ENCODE measurements around the gene CD58. TPM values are rescaled to one million over a fixed set of nuclear protein-coding genes. Genes with fewer than 3 reads are reported as not detected.

The CD58 gene
- total and polyA plus RNA-seq, 9 of the 15 experiments (the other 6 are each of a cell fraction or from before 2014, with no cell fraction given): 18.1 to 113 (median 37.4) TPM

- no peak overlapping the region for H3K27ac ChIP-seq (ENCODE audit: extremely low read depth, low read depth, low read length)
- H3K9ac ChIP-seq (ENCODE audit: insufficient read depth in 1 of 2, low read depth in 2 of 2, low read length in 2 of 2): 0 out of 4 replicates have a peak overlapping the region, but pooled peaks of 1 of the 2 experiments have one; percentile 40
- no peaks in the 10 kb centered on the region for H3K27me3 ChIP-seq (ENCODE audit: control insufficient read depth in 2 of 2, insufficient read depth in 2 of 2, low read length in 2 of 2)
- no peak overlapping the region for H3K4me3 ChIP-seq
- peak overlapping the region; percentile 54; the same call in 1 of the 2 replicates for H2AFZ ChIP-seq (ENCODE audit: low read depth, low read length)
- no TSS peak for BruUV-seq (replicated peaks)
- CTCF ChIA-PET (ENCODE audit: low intra/inter-chr PET ratio): interaction anchor here (0.9 to 5.5 kb wide), 2 partner anchors 9 to 356 kb away, joined by 3 to 89 read pairs; no protein-coding TSS in a partner anchor
- H3K4me1 ChIP-seq (replicated peaks in 1 of 2; ENCODE audit: control insufficient read depth in 2 of 2, insufficient read depth in 2 of 2, low read length in 2 of 2): peaks cover 23 to 42% of the 10 kb centered on the region in 2 experiments
- no peaks in the 10 kb centered on the region for H3K79me2 ChIP-seq (ENCODE audit: control insufficient read depth, insufficient read depth, low read length)
- in situ Hi-C loops (cut with MboI): loop anchor here (5.0 kb wide), 1 partner anchor 364 kb away; no protein-coding TSS in a partner anchor
- intact Hi-C loops (cut with micrococcal nuclease): loop anchor here (10.0 kb wide), 1 partner anchor 262 kb away; no protein-coding TSS in a partner anchor
- no peaks in the 10 kb centered on the region for H3K9me1 ChIP-seq (ENCODE audit: control insufficient read depth, insufficient read depth, low read length)
- no peak for DNase-seq (ENCODE audit: extremely low read depth in 1 of 4, low spot score in 3 of 4)
- H4K20me1 ChIP-seq (replicated peaks; ENCODE audit: control insufficient read depth, insufficient read depth, low read length): no peaks in the 10 kb centered on the region
- H3K36me3 ChIP-seq (ENCODE audit: control insufficient read depth, insufficient read depth, low read length): no peaks in the 10 kb centered on the region
- H3K9me3 ChIP-seq (replicated peaks; ENCODE audit: control insufficient read depth, insufficient read depth, low read depth, low read length): no peaks in the 10 kb centered on the region
- ATAC-seq: no peak
- FAIRE-seq: no peak
- WGBS (ENCODE audit: insufficient coverage, low coverage, missing lambda C conversion rate): 79% methylated on average over 2 of the region's 3 CpGs
- no peak for TF ChIP-seq ETV6 (IDR thresholded peaks at IDR 0.05; ENCODE audit: borderline replicate concordance in 1 of 2, low read depth in 2 of 2, low read length in 1 of 2)
- TF ChIP-seq ETV6 (CRISPR knock-in tag; IDR thresholded peaks at IDR 0.05; ENCODE audit: borderline replicate concordance): no peak
- TF ChIP-seq ZEB2 (IDR thresholded peaks at IDR 0.05): no peak
- TF ChIP-seq HCFC1 (IDR thresholded peaks at IDR 0.05; ENCODE audit: low read depth, low read length): no peak
- TF ChIP-seq, protein P1, sequence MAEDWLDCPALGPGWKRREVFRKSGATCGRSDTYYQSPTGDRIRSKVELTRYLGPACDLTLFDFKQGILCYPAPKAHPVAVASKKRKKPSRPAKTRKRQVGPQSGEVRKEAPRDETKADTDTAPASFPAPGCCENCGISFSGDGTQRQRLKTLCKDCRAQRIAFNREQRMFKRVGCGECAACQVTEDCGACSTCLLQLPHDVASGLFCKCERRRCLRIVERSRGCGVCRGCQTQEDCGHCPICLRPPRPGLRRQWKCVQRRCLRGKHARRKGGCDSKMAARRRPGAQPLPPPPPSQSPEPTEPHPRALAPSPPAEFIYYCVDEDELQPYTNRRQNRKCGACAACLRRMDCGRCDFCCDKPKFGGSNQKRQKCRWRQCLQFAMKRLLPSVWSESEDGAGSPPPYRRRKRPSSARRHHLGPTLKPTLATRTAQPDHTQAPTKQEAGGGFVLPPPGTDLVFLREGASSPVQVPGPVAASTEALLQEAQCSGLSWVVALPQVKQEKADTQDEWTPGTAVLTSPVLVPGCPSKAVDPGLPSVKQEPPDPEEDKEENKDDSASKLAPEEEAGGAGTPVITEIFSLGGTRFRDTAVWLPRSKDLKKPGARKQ (CRISPR knock-in tag; IDR thresholded peaks at IDR 0.05): no peak
- TF ChIP-seq RBM39 (optimal IDR thresholded peaks at IDR 0.05; ENCODE audit: low read depth, low read length): no peak
- peak; percentile 79 for TF ChIP-seq CEBPB (tag; IDR thresholded peaks at IDR 0.05)
- no peak for TF ChIP-seq CEBPG (CRISPR knock-in tag; IDR thresholded peaks at IDR 0.05)
- peak; percentile 59 to 60; a peak in 3 of 4 replicates for TF ChIP-seq CEBPG (tag; conservative IDR thresholded peaks at IDR 0.05 in 1 of 2, IDR thresholded peaks at IDR 0.05 in 1 of 2)
- POLR2A ChIA-PET: interaction anchor here (2.0 kb wide), 1 partner anchor 357 kb away, joined by 8 read pairs; no protein-coding TSS in a partner anchor
- H3K4me2 ChIP-seq (ENCODE audit: insufficient read depth, low read length): no peak overlapping the region
Measured at GRCh38 chr1:116496380-116496779, 74.4 kb downstream of the CD58 start.
